A172 (cell line): ENCODE measurements around the gene SASH1. TPM values are rescaled to one million over a fixed set of nuclear protein-coding genes. Genes with fewer than 3 reads are reported as not detected.
A peak's percentile ranks its signal among the peaks of the same experiment; 100 is the strongest.

Experiments
- DNase-seq: peaks from one replicate; pipeline ENCODE4 v3.0.0-alpha.2; 2015; ENCODE audit warnings: low spot score
- total RNA-seq: library from RNA; depleted of rRNA; stranded (reverse); fragments of >200 nt; shearing (Covaris generic); gene quantifications from 2 replicates; pipeline ENCODE4 v1.2.3, GENCODE V29; 2014

Gene SASH1
- total RNA-seq, 1 experiment from 2014 or later, result 7.1 TPM

GRCh38 chr6:148521158-148521557 lies 178.5 kb downstream of the SASH1 start:
- no peak for DNase-seq

- no peak for DNase-seq
Measured at GRCh38 chr6:148521586-148521985, 178.9 kb downstream of the SASH1 start.

DNA sequence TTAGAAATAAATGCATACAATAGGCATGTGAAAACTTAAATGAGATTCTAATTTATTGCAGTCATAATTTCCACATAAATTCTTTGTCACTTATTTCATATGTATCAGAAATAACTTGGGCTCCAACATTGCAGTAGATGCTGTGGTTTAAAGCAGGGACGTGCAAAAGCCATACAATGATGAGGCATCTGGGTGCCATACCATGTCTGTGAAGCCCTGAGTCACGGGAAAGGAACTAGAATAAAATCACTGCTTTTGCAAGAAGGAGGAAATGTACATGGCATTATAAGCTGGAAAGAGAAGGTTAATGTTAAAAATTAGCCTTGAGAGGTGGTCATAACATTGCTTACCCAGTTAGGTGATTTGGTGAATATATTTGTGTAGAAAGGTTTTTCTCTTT lies 180.4 kb downstream of the SASH1 start:
- no peak for DNase-seq

DNA sequence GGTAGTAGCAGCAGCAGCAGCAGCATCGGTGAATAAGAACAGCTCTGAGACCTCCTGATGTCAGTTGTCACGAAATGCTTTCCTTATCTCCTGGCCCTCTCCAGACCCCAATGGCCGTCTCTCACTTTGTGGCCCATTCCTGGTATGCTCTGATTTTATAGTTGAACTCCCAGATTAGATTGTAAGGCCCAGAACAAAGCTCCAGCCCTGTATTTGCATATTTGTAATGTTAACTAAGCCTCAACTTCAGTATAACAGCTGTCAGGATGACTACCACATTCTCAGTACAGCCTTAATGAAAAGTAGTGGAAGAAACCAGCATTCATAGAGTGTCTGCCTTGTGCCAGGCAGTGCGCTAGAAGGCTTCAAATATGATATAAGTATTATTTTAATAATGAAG lies 180.9 kb downstream of the SASH1 start:
- no peak for DNase-seq

- DNase-seq, result peak; percentile 72
Measured at GRCh38 chr6:148524471-148524882, 181.8 kb downstream of the SASH1 start.

DNA sequence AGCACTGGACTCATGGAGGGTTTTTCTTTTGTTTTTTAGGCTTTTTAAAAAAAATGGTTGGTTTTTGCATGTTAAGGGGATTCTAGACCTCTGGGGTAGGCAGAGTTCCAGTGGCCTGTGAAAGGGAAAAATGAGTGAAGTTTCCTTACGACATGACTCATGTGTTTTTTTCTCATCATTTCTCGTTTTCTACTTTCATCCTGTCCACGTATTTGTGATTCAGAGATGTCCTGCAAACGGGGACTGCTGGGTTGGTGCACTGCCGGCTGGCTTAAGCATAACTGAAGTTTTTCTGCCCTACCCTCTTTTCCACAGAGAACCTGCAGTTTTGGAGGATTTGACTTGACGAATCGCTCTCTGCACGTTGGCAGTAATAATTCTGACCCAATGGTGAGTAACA lies 182.3 kb downstream of the SASH1 start:
- peak; percentile 72 for DNase-seq

- peak; percentile 76 for DNase-seq
Measured at GRCh38 chr6:148525453-148525852, 182.8 kb downstream of the SASH1 start.

DNA sequence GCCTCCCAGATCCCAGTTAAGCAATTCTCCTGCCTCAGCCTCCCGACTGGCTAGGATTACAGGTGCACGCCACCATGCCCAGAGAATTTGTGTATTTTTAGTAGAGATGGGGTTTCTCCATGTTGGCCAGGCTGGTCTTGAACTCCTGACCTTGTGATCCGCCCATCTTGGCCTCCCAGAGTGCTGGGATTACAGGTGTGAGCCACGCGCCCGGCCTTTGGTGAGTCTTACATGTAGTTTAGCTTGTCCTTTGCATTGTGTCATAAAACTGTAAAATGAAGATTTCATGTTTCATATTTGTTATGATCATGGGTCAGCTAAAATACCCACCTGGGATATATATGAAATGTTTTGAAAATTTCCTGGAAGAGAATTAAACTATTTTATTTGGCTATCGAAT lies 183.5 kb downstream of the SASH1 start:
- no peak for DNase-seq

GRCh38 chr6:148528292-148528691 lies 185.7 kb downstream of the SASH1 start:
- DNase-seq, result no peak

DNA sequence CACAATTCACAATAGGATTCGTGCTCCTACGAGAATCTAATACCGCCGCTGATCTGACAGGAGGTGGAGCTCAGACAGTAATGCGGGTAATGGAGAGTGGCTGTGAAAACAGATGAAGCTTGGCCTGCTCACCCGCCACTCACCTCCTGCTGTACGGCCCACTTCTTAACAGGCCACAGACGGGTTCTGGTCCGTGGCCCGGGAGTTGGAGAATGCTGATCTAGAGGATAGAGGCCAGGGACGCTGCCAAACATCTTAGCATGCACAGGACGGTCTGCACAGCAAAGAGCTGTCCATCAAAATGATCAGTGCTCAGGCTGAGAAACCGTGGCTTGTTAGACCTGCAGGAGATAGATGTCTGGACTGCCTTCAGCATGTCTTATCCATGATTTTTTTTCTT lies 186.4 kb downstream of the SASH1 start:
- no peak for DNase-seq

GRCh38 chr6:148530394-148530953 lies 187.8 kb downstream of the SASH1 start:
- peak; percentile 55 for DNase-seq

GRCh38 chr6:148530976-148531375 lies 188.3 kb downstream of the SASH1 start:
- DNase-seq, result no peak

GRCh38 chr6:148532698-148533097 lies 190.1 kb downstream of the SASH1 start:
- no peak for DNase-seq

- DNase-seq, result no peak
Measured at GRCh38 chr6:148533309-148534107, 190.9 kb downstream of the SASH1 start.

- DNase-seq, result no peak
Measured at GRCh38 chr6:148534871-148535270, 192.2 kb downstream of the SASH1 start.

DNA sequence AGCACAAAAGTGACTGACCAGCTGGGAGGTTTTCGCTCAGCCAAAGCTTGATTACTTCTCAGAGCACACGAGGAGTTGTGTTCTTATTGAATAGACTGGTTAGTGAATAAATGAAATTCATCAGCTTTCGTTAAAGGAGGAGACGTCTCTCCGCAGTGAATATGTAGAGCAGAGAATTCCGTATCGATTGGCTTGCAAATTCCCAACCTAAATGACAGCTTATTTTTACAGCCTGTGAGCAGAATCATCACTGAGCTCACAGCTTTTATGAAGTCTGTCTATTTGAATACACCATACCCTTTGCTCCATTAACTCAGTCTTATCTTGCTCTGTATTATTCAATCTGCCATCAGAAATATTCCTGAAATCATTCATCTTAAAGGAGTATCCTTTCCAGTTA lies 192.7 kb downstream of the SASH1 start:
- DNase-seq, result no peak

- no peak for DNase-seq
Measured at GRCh38 chr6:148535976-148536375, 193.3 kb downstream of the SASH1 start.

- peak; percentile 41 for DNase-seq
Measured at GRCh38 chr6:148538261-148539190, 195.9 kb downstream of the SASH1 start.

GRCh38 chr6:148543540-148543939 lies 200.9 kb downstream of the SASH1 start:
- DNase-seq, result no peak

DNA sequence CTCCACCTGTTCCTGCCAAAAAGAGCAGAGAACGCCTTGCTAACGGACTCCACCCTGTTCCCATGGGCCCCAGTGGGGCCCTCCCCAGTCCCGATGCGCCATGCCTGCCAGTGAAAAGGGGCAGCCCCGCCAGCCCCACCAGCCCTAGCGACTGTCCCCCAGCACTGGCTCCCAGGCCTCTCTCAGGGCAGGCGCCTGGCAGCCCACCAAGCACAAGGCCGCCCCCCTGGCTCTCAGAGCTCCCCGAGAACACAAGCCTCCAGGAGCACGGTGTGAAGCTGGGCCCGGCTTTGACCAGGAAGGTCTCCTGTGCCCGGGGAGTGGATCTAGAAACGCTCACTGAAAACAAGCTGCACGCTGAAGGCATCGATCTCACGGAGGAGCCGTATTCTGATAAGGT lies 201.8 kb downstream of the SASH1 start:
- no peak for DNase-seq

- no peak for DNase-seq
Measured at GRCh38 chr6:148545901-148546300, 203.3 kb downstream of the SASH1 start.

DNA sequence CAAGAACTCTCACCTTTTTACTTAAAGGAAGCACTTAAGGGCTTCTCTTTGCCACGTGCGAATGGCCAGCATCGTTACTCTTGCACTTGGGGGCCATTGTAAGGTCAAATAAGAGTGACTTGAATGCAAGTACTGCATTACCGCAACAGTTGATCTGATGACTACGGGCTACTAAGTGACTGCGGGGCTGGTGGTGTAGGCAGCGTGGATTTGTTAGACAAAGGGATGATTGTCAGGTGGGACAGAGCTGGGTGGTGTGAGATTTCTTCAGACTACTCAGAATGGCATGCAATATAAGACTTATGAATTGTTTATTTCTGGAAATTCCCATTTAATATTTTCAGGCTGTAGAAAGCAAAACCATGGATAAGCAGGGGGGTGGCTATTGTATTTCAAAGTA lies 204.5 kb downstream of the SASH1 start:
- no peak for DNase-seq
